GM21528 (cell line): Measurements from ENCODE around the gene ATXN1.
"Not testable (repeated sequence)": the region's sequence is repeated elsewhere in the genome, so short reads cannot be mapped to it uniquely, and the experiment has no call there.

Source experiments
- ATAC-seq: cut with Tn5 transposase; IDR thresholded peaks from one replicate; pipeline ENCODE4 v1.9.1; 2021; ENCODE audit warnings: mild to moderate bottlenecking, moderate library complexity; ENCODE audit not compliant: unreplicated experiment, low FRiP score

The ATXN1 gene

DNA sequence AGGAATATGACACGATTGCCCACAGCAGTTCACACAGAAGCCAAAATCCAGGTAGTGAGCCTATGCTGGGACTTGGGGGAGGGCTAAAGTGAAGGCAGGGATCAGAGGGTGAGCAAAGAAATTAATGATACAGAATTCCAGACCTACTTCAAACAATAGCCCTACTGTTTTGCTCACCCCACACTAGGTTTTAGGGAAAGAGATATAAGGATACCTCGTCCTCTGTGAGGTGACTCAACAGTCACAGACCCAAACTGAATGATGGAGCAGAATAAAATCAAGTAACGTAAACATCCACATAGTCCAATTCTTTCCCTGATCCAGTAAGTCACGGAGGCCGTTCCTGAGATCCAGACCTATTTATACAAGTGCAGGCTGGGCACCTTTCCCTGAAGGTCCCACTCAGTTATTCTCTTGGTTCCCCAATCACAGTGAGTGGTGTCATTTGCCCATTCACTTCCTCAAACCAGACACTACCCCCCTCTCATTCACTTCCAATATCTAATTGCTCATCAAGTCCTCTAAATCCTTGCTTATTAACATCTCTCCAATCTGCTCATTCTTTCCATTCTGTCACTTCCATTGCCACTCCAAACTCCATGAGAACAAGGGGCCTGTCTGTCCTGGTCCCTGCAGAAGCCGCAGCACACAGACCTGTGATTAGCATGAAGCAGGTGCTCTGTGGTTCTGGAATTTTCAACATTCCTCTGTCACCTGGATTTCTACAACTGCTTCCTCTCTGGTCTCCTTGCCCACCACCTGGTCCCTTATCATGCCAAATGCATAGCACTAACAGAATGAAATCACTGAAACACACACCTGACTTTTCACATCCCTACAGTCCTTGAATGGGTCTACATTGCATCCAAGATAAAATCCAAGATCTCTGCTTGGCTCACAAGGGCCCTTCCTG lies 55.9 kb downstream of the ATXN1 start:
- no peak for ATAC-seq

DNA sequence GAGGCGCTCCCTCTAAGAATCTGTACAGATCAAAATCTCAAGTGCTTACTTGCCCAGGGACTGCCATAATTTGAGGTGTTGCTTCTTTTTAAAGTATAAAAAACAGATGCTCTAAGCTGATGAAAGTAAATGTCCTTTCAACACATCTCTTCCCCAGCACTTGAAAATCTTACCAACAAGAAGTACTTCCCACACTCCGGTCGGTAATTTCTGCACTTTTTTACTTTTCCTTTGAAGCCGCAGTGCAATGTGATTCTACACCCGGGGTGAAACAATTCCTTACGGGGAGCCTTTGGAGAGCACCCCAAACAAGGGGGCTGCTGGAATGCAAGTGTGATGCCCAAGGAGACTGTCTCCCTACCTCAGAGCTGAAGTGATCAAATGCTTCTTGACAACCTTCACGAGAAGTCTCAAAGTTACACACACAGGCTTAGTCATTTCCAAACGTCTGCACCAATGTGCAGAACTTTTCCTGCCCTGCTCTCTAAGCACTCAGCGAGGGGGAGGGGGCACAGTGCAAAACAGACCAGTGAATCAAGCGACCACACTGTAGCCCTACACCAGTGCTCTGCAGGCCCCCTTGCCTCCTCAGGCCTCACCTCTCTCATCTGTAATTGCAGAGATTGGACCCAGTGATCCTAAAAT lies 56.7 kb downstream of the ATXN1 start:
- no peak for ATAC-seq

DNA sequence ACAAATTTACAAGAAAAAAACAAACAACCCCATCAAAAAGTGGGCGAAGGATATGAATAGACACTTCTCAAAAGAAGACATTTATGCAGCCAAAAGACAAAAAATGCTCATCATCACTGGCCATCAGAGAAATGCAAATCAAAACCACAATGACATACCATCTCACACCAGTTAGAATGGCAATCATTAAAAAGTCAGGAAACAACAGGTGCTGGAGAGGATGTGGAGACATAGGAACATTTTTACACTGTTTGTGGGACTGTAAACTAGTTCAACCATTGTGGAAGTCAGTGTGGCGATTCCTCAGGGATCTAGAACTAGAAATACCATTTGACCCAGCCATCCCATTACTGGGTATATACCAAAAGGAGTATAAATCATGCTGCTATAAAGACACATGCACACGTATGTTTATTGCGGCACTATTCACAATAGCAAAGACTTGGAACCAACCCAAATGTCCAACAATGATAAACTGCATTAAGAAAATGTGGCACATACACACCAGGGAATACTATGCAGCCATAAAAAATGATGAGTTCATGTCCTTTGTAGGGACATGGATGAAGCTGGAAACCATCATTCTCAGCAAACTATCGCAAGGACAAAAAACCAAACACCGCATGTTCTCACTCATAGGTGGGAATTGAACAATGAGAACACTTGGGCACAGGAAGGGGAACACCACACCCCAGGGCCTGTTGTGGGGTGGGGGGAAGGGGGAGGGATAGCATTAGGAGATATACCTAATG lies 58.5 kb downstream of the ATXN1 start:
- ATAC-seq = not testable (repeated sequence)

DNA sequence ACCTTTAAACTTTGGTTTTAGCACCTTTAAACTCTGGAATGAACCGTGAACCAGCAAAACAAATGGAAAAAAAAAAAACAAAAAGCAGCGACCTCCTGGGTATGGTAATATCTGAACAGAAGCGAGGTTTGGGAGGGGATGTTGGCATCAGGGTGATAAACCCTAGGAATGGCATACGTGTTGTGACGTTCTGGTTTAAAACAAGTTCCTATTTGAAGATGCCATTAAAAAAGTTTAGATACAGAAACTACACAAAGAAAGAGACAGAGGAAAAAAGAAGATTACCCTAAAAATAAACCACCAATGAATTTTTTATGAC lies 60.4 kb downstream of the ATXN1 start:
- no peak for ATAC-seq

DNA sequence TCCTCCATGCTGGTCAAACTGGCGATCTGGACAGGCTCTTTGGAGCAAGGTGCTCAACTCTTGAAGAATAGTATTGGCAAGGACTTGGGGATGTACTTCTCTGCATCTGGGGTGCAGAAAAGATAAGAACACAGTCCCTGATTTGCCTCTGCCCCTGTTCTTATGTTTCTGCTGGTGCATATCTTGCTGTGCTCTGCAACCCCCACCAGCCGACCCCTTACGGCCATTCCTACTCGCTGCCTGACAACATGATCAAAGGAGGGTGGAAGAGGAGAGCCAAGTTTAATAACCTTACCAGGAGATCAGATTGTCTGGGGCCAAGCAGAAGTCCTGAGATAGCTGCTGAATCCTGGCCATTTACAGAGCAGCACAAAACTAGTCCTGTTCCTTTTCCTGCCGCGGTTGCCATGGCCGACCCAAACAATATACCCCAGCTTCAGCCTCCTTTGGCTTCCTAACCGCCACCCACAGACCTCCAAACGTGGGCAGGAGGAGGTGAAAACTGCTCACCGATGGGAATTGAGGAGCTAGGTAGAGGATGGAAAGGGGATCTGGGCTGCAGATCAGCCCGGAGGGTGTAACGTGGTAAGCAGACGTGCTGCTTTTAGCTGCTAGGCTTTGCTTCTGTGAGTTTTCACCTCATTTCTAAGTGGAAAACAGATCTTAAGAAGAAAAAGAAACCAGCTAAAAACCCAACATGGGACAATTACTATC lies 60.9 kb downstream of the ATXN1 start:
- no peak for ATAC-seq

DNA sequence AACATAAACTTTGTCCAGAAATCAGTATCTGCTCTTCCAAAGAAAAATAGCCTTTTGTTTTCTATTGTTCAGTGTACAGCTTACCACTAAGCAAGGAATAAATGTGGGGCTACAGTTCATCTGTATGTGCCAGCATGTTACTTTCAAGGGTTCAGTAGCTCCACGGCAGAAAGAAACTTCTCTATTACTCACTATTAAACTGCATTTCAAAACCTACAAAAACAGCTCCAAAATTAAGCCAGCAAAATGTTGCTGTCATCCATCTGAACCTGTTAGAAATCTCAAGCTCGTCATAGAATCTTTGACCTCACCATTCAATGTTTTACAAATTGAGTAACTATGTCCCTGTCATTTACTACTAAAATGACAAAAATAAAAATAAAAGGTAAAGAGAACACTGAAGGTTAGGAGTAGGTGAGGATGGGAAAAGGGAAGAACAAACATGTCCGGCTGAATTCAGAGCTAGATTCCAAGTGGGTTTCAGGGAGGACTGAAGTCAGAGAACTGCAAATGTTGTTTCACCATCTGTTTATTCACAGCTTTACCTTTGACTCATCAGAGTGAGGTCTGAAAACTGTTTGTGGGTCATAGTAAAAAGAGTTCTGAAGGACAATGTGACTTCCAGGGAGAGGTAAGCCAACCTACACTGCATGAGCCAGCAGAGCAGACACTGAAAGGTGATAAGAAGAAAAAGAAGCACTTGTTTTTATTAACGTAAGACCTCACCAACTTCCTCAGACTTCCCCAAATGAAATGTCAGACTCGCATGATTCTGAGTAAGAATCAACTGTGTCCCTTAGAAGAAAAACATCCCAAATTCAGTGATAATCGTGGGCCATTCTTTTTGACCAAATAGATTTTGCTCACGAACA lies 62.0 kb downstream of the ATXN1 start:
- ATAC-seq = no peak

DNA sequence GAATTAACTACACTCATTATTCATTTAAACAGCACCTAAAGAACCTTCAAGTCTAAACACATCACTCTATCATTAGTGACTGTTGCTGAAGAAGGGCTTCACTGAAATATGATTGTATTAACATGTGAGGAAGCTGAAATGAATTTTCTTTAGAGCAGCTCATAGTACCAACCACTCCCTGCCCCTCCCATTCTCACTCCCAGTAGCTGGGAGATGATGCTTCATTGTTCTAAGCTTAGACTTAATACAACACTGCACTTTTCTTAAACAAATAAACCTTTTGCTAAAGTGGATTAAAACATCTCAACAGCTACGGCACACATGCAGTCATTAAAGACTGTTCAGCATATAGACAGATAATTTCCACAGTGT lies 63.1 kb downstream of the ATXN1 start:
- no peak for ATAC-seq

DNA sequence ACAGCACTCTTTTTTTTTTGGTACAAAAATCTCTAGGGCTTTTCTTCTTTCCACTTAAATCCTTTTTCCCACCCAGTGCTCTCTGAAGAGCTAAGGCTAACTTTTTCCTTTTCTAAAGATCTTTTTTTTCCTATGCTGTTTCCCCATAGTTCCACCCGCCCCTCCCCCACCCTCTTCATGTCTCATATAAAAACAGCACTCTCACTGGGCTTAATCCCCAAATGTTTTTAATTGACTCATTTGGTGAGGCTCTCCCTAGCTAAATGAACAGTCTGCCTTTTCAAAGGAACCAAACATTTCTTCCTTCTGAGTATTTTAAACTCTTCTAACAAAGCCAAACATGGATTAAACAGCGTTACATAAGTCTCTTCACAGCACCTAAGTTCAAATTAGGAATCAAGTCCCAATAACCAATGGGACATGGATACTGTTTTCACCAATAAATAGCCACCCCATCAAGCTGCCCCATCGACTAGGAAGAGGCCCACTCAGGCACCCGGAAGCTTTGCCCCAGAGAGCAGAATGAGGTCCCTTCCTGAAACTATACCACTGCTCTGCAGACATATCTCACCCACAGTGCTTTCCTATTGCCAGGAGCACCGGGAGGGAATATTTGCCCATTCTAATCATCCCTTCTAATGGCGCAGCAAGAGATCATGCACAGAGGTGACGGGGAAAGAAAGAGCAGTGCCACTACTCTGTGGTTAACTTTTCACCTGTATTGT lies 63.7 kb downstream of the ATXN1 start:
- ATAC-seq = no peak

DNA sequence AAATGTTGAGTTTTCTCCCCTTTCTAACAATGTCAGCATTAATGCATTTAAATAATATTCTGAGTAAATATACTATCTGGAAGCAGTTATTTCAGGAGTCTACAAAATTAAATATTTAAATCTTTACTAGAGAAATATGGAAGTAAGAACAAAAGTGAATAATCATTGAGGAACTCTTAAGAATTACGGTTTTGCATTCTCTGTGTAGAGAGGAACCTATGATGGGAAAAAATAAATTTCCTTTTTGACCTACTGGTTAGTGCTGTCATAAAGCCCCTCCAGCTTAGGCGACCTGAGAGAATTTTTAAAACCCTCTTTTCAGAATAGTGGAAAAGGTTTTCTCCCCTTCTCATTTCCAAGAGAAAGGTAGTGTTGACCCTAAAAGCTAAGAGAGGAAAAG lies 64.8 kb downstream of the ATXN1 start:
- no peak for ATAC-seq

DNA sequence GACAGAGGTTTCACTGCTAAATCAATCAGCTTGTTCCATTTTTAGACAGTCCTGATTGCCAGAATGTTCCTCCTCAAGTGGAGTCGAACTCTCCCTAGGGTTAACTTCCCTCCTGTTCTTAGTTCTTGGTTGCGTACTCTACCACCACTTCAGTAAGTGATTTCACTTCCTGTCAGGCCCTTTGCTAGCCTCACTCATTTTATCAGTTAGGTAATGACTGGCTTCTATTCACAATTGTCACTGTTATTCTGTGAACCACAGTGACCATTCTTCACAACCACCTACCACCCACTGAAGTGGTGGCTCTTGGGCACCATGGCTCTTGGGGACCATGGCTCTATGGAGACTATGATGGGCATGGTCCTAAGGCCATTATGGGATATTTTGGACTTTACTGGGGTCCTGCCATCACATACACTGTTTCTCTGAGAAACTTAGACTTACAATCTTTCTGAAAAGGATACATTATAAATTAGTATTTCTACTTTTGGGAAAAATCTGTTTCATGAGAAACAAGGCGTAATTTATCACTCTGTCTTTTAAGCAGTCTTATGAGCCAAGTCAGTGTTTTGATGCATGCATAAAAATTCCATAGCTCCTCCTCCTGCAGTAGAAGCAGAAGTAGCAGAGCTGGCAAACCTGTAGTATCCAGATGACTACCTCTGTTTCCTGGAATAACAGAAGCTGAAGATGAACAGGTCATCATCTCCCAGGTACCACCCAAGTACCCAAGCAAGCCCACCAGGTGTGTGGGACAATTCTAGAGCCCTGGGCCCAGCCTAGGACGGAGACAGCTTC lies 66.3 kb downstream of the ATXN1 start:
- ATAC-seq = peak; percentile 59

DNA sequence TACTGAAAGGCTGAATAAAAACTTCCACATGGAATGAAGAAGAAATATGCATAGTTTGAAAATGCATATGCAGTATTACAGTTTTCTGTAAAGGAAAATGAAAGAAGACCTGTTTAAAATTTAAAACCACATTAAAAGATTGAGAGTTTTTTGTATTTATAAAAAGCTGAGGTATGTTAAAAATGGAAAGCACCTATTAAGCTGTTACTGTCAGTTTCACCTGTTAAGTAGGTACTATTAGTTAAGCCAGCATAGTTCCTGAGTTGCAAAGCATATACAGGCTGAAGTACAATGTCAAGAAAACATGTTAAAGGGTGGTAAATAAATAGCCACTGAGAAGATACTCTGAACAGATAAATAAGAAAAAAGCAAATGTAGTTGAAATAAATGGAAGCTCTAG lies 69.9 kb downstream of the ATXN1 start:
- ATAC-seq = no peak

DNA sequence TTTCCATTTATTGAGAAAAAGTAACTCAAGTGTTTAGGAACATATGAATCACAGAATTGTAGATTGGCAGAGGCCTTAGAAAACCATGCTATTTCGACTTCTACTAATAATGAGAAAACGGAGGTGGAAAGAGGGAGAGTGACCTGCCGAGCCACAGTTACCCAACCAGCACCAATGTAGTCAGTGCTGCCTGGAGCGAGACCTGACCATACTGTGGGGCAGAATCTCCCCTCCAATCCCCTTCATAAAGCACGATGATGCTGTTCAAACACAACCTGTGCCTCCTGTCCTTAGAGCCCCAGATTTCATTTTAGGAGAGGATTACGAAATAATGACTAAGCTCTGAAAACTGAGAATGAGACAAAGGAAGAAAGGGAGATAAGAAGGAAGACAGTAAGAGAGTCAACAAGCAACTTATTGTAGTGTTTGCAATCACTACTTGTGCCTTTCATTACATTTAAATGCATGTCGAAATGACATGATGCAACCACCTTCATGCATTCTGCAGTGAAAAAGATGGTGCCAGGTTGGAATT lies 70.6 kb downstream of the ATXN1 start:
- ATAC-seq = peak; percentile 64

DNA sequence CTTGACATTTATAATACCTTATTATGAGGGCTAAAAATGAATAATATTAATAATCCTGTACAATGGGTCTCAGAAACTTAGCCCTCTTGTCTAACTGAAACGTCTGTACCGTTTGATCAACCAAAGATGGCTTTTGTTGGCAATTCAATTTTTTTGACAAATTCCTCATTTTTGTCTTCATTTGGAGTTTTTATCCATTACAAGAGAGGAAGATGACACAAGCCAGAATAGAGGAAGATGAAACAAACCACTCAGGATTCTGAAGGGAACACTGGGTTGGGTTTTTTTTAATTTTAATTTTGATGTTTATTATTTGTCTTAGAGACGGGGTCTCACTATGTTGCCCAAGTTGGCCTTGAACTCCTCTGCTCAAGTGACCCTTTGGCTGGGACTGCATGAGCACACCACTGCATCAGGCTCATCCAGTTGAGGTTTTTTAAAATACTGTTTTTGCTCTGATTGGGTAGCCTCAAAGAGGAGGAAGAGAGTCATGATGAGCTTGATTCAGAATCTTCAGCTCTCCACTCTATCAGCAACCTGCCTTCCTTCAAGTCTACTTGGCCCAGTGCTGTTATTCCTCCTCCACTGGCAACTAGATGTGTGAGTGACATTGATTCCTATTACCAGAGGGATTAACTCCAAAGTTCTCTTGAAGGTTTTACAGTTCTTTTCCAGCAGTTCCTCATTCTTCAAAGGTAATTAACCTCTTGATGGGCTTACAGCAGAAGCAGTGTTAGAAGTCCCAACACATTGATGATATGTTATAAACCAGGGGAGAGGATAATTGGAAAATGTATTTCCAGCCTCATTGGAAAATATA lies 71.3 kb downstream of the ATXN1 start:
- no peak for ATAC-seq

DNA sequence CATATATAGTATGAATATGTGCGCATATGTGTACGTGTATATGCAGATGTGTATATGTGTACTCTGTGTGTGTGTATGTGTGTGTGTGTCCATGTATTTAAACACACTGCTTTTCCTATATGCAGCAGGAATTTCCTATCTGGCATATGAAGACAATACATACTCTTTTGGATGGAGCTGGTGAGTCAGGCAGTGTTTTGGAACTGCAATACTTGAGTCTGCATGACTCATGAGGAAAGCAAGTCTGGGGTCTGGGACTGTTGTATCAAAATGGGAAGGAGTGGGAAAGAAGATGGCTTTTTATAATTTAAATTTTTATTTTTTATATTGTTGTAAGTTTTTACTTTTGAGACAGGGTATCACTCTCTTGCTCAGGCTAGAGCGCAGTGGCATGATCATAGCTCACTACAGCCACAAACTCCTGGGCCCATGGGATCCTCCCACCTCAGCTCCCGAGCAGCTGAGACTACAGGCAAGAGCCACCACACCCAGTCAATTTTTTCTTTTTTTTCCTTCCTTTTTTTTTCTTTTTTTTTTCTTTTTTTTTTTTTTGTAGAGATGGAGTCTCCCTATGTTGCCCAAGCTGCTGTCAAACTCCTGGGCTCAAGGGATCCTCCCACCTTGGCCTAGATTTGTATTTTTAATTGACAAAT lies 72.2 kb downstream of the ATXN1 start:
- ATAC-seq = no peak

DNA sequence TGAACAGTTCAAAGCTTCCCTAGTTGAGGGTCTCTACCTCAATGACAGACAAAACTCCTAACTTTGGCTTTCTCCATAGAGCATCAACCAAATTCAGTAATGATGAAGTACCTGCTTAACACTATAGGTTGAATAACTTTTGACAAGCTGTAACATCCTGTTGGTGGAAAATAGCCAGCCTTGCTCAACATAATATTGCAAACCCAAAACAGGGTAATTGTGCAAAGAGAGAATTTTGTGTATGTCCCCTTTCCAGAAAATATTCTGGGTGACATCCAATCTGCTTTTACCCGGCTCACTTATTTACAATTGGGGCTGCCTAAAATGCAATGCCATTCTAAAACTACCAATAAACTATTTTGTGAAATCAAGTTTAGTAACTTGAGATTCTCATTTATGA lies 72.8 kb downstream of the ATXN1 start:
- no peak for ATAC-seq

DNA sequence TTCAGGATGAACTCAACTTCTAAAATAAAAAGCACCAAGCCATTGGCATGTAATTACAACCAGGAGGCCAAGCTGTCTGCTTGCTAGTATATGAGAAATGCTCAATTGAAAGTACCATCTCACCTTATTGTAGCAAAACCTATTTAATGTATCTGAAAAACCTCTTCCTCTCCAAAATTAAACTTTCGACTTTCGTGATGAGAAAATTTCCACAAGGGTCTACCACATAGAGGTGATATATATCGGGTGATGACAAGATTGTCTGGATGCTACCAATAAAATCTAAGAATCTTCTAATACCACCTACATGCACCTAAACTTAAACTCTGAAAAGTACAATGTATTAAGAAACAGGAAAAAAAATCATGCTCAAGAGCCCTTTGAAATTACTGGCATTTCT lies 74.2 kb downstream of the ATXN1 start:
- no peak for ATAC-seq
